ENCODE data around the gene RACK1.
"Not testable (repeated sequence)": the region's sequence is repeated elsewhere in the genome, so short reads cannot be mapped to it uniquely, and the experiment has no call there.

- not testable (repeated sequence) for TF ChIP-seq CTCF (IDR thresholded peaks at IDR 0.05; ENCODE audit: low read depth, low read length, missing input control); RAD21 (IDR thresholded peaks at IDR 0.05); HNF4G (IDR thresholded peaks at IDR 0.05); TAF1 (conservative IDR thresholded peaks at IDR 0.05); JUND (IDR thresholded peaks at IDR 0.05); YY1 (IDR thresholded peaks at IDR 0.05); GABPA (IDR thresholded peaks at IDR 0.05 in 1 of 2, conservative IDR thresholded peaks at IDR 0.05 in 1 of 2); EGR1 (IDR thresholded peaks at IDR 0.05; ENCODE audit: low read depth in 2 of 2); RXRA (IDR thresholded peaks at IDR 0.05); ZBTB33 (IDR thresholded peaks at IDR 0.05)
- TF ChIP-seq, protein P1, sequence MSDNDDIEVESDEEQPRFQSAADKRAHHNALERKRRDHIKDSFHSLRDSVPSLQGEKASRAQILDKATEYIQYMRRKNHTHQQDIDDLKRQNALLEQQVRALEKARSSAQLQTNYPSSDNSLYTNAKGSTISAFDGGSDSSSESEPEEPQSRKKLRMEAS (IDR thresholded peaks at IDR 0.05) = not testable (repeated sequence)
- TF ChIP-seq, protein P2, sequence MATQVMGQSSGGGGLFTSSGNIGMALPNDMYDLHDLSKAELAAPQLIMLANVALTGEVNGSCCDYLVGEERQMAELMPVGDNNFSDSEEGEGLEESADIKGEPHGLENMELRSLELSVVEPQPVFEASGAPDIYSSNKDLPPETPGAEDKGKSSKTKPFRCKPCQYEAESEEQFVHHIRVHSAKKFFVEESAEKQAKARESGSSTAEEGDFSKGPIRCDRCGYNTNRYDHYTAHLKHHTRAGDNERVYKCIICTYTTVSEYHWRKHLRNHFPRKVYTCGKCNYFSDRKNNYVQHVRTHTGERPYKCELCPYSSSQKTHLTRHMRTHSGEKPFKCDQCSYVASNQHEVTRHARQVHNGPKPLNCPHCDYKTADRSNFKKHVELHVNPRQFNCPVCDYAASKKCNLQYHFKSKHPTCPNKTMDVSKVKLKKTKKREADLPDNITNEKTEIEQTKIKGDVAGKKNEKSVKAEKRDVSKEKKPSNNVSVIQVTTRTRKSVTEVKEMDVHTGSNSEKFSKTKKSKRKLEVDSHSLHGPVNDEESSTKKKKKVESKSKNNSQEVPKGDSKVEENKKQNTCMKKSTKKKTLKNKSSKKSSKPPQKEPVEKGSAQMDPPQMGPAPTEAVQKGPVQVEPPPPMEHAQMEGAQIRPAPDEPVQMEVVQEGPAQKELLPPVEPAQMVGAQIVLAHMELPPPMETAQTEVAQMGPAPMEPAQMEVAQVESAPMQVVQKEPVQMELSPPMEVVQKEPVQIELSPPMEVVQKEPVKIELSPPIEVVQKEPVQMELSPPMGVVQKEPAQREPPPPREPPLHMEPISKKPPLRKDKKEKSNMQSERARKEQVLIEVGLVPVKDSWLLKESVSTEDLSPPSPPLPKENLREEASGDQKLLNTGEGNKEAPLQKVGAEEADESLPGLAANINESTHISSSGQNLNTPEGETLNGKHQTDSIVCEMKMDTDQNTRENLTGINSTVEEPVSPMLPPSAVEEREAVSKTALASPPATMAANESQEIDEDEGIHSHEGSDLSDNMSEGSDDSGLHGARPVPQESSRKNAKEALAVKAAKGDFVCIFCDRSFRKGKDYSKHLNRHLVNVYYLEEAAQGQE (IDR thresholded peaks at IDR 0.05) = not testable (repeated sequence)
Measured at GRCh38 chr5:181210148-181210547, 33.6 kb downstream of the RACK1 start.

Data from liver (tissue), 3 donors.